ENCODE measurements around the gene SAMD4B.

SAMD4B gene

GRCh38 chr19:39425744-39426143, 83.5 kb downstream of the SAMD4B start:
- DNase-seq (ENCODE audit: low spot score): no peak

- no peak for DNase-seq (ENCODE audit: low spot score)
Observed at GRCh38 chr19:39426170-39426569, 83.9 kb downstream of the SAMD4B start.

- DNase-seq (ENCODE audit: low spot score): no peak
Observed at GRCh38 chr19:39427707-39428106, 85.5 kb downstream of the SAMD4B start.

GRCh38 chr19:39428283-39429112, 86.3 kb downstream of the SAMD4B start:
- DNase-seq (ENCODE audit: low spot score): no peak

- no peak for DNase-seq (ENCODE audit: low spot score)
Observed at GRCh38 chr19:39430675-39431593, 88.7 kb downstream of the SAMD4B start.

GRCh38 chr19:39432677-39433025, 90.4 kb downstream of the SAMD4B start:
- no peak for DNase-seq (ENCODE audit: low spot score)

GRCh38 chr19:39433480-39434079, 91.4 kb downstream of the SAMD4B start:
- no peak for DNase-seq (ENCODE audit: low spot score)

GRCh38 chr19:39434123-39435076, 92.2 kb downstream of the SAMD4B start:
- DNase-seq (ENCODE audit: low spot score): no peak

Small RNAs within 50 kb of the gene (small RNA-seq; reads per million reads assigned to genes)
- gene AC011445.2: 0 to 0.24 reads per million in 2 experiments
- 0 reads per million in 2 experiments for gene MIR4530
- 0 to 0.35 reads per million in 2 experiments for gene RN7SL566P
